Smooth muscle cell (in vitro differentiated cells): ENCODE measurements around the gene NAALADL2. TPM values are rescaled to one million over a fixed set of nuclear protein-coding genes. Genes with fewer than 3 reads are reported as not detected.

Experiments used
- DNase-seq: peaks from one replicate; lab custom pipeline; 2025; ENCODE audit not compliant: unreplicated experiment; lab: John Stamatoyannopoulos, UW
- H2AFZ ChIP-seq: fragments of 200-600 bp; sonication (generic); 2 replicates; pipeline ENCODE4 v1.6.0; 2016; ENCODE audit warnings: antibody characterized with exemption, low read depth, mild to moderate bottlenecking
- H3F3A ChIP-seq: fragments of 200-600 bp; sonication (generic); 2 replicates; pipeline ENCODE4 v1.6.0; 2017; ENCODE audit warnings: antibody characterized with exemption, low read depth
- H3K27ac ChIP-seq: fragments of 200-600 bp; sonication (generic); 2 replicates; pipeline ENCODE4 v1.5.1; 2016; ENCODE audit warnings: low read depth, mild to moderate bottlenecking
- H3K27me3 ChIP-seq: fragments of 200-600 bp; sonication (generic); 2 replicates; pipeline ENCODE4 v1.6.1; 2016; ENCODE audit warnings: low read depth, mild to moderate bottlenecking
- H3K36me3 ChIP-seq: fragments of 200-600 bp; sonication (generic); 2 replicates; pipeline ENCODE4 v1.5.1; 2016; ENCODE audit warnings: low read depth
- H3K4me1 ChIP-seq: fragments of 200-600 bp; sonication (generic); 2 replicates; pipeline ENCODE4 v1.5.1; 2016; ENCODE audit warnings: low read depth
- H3K4me2 ChIP-seq: fragments of 200-600 bp; sonication (generic); 2 replicates; pipeline ENCODE4 v1.6.0; 2016; ENCODE audit warnings: mild to moderate bottlenecking
- H3K4me3 ChIP-seq: fragments of 200-600 bp; sonication (generic); 2 replicates; pipeline ENCODE4 v1.5.1; 2016; ENCODE audit warnings: mild to moderate bottlenecking
- H3K79me2 ChIP-seq: fragments of 200-600 bp; sonication (generic); 2 replicates; pipeline ENCODE4 v1.6.0; 2016; ENCODE audit warnings: low read depth, mild to moderate bottlenecking
- H3K9ac ChIP-seq: fragments of 200-600 bp; sonication (generic); 2 replicates; pipeline ENCODE4 v1.6.0; 2016; ENCODE audit warnings: low read depth
- H3K9me3 ChIP-seq: fragments of 200-600 bp; sonication (generic); replicated peaks from 2 replicates; pipeline ENCODE4 v1.5.1; 2016; ENCODE audit warnings: low read depth
- H4K20me1 ChIP-seq: fragments of 200-600 bp; sonication (generic); 2 replicates; pipeline ENCODE4 v1.6.0; 2016; ENCODE audit warnings: low read depth
- WGBS: methylation state at CpG from one replicate; pipeline ENCODE4 v1.1.7; 2016; ENCODE audit warnings: low lambda C conversion rate; 5-methylcytosine and 5-hydroxymethylcytosine counted together
- polyA plus RNA-seq: library from polyadenylated mRNA; unstranded; fragments of >200 nt; fragmentation: Nextera tagmentation; extraction: Ambion mirVana; gene quantifications from 2 replicates; pipeline ENCODE4 v1.2.1, GENCODE V29; 2016
- total RNA-seq: library from RNA; depleted of rRNA; stranded (reverse); fragments of >200 nt; gene quantifications from 2 replicates; pipeline ENCODE4 v1.2.3, GENCODE V29; 2014
- TF ChIP-seq, protein P1 (sequence below): fragments of 200-600 bp; sonication (generic); IDR thresholded peaks from 2 replicates; pipeline ENCODE4 v1.5.1; 2017; ENCODE audit warnings: borderline replicate concordance, mild to moderate bottlenecking, antibody characterized with exemption; ENCODE audit not compliant: insufficient read depth, poor library complexity, severe bottlenecking

The NAALADL2 gene
- total and polyA plus RNA-seq, 2 experiments from 2014 or later, result 2.5 to 13.8 TPM

- TF ChIP-seq, protein P1, sequence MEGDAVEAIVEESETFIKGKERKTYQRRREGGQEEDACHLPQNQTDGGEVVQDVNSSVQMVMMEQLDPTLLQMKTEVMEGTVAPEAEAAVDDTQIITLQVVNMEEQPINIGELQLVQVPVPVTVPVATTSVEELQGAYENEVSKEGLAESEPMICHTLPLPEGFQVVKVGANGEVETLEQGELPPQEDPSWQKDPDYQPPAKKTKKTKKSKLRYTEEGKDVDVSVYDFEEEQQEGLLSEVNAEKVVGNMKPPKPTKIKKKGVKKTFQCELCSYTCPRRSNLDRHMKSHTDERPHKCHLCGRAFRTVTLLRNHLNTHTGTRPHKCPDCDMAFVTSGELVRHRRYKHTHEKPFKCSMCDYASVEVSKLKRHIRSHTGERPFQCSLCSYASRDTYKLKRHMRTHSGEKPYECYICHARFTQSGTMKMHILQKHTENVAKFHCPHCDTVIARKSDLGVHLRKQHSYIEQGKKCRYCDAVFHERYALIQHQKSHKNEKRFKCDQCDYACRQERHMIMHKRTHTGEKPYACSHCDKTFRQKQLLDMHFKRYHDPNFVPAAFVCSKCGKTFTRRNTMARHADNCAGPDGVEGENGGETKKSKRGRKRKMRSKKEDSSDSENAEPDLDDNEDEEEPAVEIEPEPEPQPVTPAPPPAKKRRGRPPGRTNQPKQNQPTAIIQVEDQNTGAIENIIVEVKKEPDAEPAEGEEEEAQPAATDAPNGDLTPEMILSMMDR, result no peak
- WGBS, result 77% methylated on average over 1 of the region's 1 CpG
Measured at GRCh38 chr3:175325440-175325839, 466.3 kb downstream of the NAALADL2 start.

DNA sequence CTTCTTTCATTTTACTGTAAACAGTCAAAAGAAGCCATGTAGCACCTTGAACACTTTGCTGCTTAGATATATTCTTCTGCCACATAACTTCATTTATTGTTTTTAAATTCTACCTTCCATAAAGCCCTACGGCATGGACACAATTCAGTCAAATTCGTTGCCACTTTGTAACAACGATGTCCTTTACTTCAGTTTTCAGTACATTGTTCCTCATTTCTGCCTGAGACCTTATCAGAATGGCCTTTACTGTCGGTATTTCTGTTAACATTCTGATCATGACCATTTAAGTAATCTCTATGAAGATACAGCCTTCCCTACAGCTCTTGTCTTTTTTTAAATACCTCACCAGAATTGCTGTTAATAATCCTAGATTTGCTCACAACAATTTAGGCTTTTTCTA is 466.9 kb downstream of the NAALADL2 start:
- no peak overlapping the region for H3K4me2 ChIP-seq
- H3K36me3 ChIP-seq, result no peaks in the 10 kb centered on the region
- DNase-seq, result no peak
- no peak overlapping the region for H2AFZ ChIP-seq
- H3K27ac ChIP-seq, result no peak overlapping the region
- WGBS, result 90% methylated on average over 4 of the region's 4 CpGs
- H3F3A ChIP-seq, result no peaks in the 10 kb centered on the region
- no peaks in the 10 kb centered on the region for H3K27me3 ChIP-seq
- no peak overlapping the region for H3K9ac ChIP-seq
- H4K20me1 ChIP-seq, result no peaks in the 10 kb centered on the region
- no peaks in the 10 kb centered on the region for H3K4me1 ChIP-seq
- no peak overlapping the region for H3K4me3 ChIP-seq
- H3K9me3 ChIP-seq, result no peaks in the 10 kb centered on the region
- TF ChIP-seq, protein P1, result no peak
- H3K79me2 ChIP-seq, result no peaks in the 10 kb centered on the region

More at GRCh38 chr3:175325440-175325839, 466.3 kb downstream of the NAALADL2 start:
- H3F3A ChIP-seq, result no peaks in the 10 kb centered on the region
- H4K20me1 ChIP-seq, result no peaks in the 10 kb centered on the region
- H3K9me3 ChIP-seq, result no peaks in the 10 kb centered on the region
- H3K4me3 ChIP-seq, result no peak overlapping the region
- no peaks in the 10 kb centered on the region for H3K36me3 ChIP-seq
- no peak overlapping the region for H2AFZ ChIP-seq
- no peak overlapping the region for H3K27ac ChIP-seq
- no peaks in the 10 kb centered on the region for H3K4me1 ChIP-seq
- no peaks in the 10 kb centered on the region for H3K27me3 ChIP-seq
- H3K9ac ChIP-seq, result no peak overlapping the region
- no peaks in the 10 kb centered on the region for H3K79me2 ChIP-seq
- no peak for DNase-seq
- no peak overlapping the region for H3K4me2 ChIP-seq

- Histone ChIP-seq H3K4me2 (no peak overlapping the region), H3K27ac (no peak overlapping the region), H3K79me2 (no peaks in the 10 kb centered on the region), H3K4me3 (no peak overlapping the region), H3K4me1 (no peaks in the 10 kb centered on the region), H3K9ac (no peak overlapping the region), H4K20me1 (no peaks in the 10 kb centered on the region), H3K27me3 (no peaks in the 10 kb centered on the region), H2AFZ (no peak overlapping the region), H3F3A (no peaks in the 10 kb centered on the region), H3K9me3 (no peaks in the 10 kb centered on the region), H3K36me3 (no peaks in the 10 kb centered on the region)
- TF ChIP-seq, protein P1, result no peak
- 88% methylated on average over 2 of the region's 2 CpGs for WGBS
- no peak for DNase-seq
Measured at GRCh38 chr3:175329373-175329772, 470.2 kb downstream of the NAALADL2 start.

- no peak overlapping the region for H2AFZ ChIP-seq
- no peaks in the 10 kb centered on the region for H3K36me3 ChIP-seq
- WGBS, result 80% methylated on average over 2 of the region's 2 CpGs
- H3K9me3 ChIP-seq, result no peaks in the 10 kb centered on the region
- H4K20me1 ChIP-seq, result no peaks in the 10 kb centered on the region
- no peaks in the 10 kb centered on the region for H3K27me3 ChIP-seq
- no peak overlapping the region for H3K9ac ChIP-seq
- no peak overlapping the region for H3K4me2 ChIP-seq
- no peaks in the 10 kb centered on the region for H3K79me2 ChIP-seq
- H3K27ac ChIP-seq, result no peak overlapping the region
- H3F3A ChIP-seq, result no peaks in the 10 kb centered on the region
- no peaks in the 10 kb centered on the region for H3K4me1 ChIP-seq
- TF ChIP-seq, protein P1, result no peak
- DNase-seq, result no peak
- H3K4me3 ChIP-seq, result no peak overlapping the region
Measured at GRCh38 chr3:175335229-175335628, 476.1 kb downstream of the NAALADL2 start.
